ENCODE data around the gene UBQLNL. TPM values are rescaled to one million over a fixed set of nuclear protein-coding genes. Genes with fewer than 3 reads are reported as not detected.

Gene UBQLNL, protein sequence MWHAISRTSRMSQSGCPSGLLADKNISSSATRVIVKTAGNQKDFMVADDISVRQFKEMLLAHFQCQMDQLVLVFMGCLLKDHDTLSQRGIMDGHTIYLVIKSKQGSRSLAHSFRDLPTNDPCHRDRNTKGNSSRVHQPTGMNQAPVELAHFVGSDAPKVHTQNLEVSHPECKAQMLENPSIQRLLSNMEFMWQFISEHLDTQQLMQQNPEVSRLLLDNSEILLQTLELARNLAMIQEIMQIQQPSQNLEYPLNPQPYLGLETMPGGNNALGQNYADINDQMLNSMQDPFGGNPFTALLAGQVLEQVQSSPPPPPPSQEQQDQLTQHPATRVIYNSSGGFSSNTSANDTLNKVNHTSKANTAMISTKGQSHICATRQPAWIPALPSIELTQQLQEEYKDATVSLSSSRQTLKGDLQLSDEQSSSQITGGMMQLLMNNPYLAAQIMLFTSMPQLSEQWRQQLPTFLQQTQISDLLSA
- total RNA-seq = 0.07 TPM in 1 of 2 replicates, not detected in the other

DNA sequence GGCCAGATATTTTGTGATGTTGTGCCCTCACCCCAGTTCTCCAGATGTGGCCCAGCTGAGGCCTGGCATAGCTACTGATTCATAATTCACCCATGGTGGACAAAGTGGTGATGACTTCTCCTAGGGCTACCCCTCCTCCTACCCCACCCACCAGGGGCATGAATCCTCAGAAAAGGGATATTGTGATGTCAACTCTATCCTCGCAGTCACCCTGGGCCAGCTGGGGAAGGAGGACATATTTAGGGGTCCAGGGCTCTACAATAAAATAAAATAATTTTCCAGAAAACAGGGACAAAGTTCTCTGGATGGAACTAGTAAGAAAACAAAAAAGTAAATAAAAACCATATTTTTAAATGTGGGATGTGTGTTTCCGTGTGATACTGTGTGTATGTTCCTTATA lies at the start of gene UBQLNL:
Gene UBQLNL, minus strand, starts transcription at position 101 of the 400 bp plus-strand sequence. CDS start 258 bp downstream, outside the sequence.

DNA sequence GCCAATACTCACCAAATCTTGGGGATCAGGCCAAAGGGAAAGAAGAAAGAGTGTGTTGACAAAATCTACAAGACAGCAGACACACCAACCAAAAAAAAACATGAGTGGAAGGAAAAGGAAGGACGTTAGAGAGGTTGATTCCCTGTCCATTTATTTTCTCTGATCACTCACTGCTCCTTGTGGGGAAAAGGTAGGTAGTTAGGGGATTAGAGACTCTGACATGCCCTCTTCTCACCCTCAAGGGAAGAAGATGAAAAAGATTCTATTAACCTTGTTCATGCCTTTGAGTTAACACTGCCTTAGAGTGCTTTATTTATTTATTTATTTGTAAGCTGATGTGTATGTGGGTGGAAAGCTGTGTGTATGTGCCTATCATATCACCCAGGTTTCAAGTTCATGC lies 31.9 kb upstream of the UBQLNL start, which contains the start of gene OR52H1:
Gene OR52H1, minus strand, starts transcription at position 101 of the 400 bp plus-strand sequence. CDS start 3,035 bp downstream, outside the sequence.

DNA sequence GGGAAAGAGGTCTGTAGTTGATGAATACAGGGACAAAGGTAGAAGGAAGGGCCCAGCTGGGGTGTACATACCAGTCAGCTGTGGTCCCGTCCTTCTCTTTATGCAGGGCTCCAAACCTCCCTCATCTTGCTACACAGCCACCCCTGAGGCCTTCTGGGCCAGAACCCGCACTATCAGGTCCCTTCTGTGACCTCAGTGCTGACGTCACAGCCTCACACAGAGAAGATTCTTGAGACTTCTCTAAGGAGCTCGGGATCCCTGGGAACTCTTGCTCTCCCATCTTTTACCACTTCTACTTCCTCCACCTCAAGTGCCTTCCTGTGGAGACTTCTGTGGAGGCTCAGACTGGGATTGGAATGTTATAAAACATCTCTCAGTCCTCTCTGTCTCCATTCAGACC lies 6.7 kb downstream of the UBQLNL start, which contains the start of gene UBQLN3:
Gene UBQLN3, minus strand, starts transcription at position 155 of the 400 bp plus-strand sequence. CDS start 399 bp downstream, outside the sequence.

DNA sequence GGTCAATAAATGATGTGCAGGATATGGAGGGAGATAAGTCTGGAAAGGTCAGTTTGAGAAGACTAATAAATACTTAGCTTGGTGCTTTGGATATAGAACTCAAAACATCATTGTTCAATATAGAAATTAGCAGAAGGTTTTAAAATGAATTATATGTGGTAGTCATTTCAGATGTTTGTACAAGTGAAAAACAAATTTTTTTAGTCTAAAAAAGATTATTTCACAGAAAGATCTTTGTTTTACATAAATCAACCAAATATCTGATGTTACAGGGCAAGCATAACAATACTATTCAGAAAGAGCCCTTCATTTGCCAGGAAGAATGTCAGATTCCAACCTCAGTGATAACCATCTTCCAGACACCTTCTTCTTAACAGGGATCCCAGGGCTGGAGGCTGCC lies 28.1 kb downstream of the UBQLNL start, which contains the start of gene OR52D1:
Gene OR52D1, plus strand, starts transcription at position 301 of the 400 bp plus-strand sequence. Its CDS starts 22 bp downstream, at position 323.

Other genes starting within 250 kb of the UBQLNL start
- gene HBE1, start 246.8 kb downstream of the UBQLNL start, total RNA-seq = not detected in 2 replicates
- not detected in 2 replicates for gene OR51B4, start 214.8 kb downstream of the UBQLNL start, total RNA-seq
- not detected in 2 replicates for gene OR51B2, start 192.4 kb downstream of the UBQLNL start, total RNA-seq
- gene OR51B5, start 173.2 kb downstream of the UBQLNL start, total RNA-seq = not detected in 2 replicates
- gene OR51B6, start 165.2 kb downstream of the UBQLNL start, total RNA-seq = not detected in 2 replicates
- gene OR51M1, start 132.9 kb downstream of the UBQLNL start, total RNA-seq = not detected in 2 replicates
- not detected in 2 replicates for gene OR51Q1, start 94.6 kb downstream of the UBQLNL start, total RNA-seq
- not detected in 2 replicates for gene OR51I1, start 75.2 kb downstream of the UBQLNL start, total RNA-seq
- not detected in 2 replicates for gene OR51I2, start 67.4 kb downstream of the UBQLNL start, total RNA-seq
- not detected in 2 replicates for gene OR52D1, start 28.0 kb downstream of the UBQLNL start, total RNA-seq
- gene UBQLN3, start 6.7 kb downstream of the UBQLNL start, total RNA-seq = not detected in 2 replicates
- 0.22 TPM in 1 of 2 replicates, not detected in the other for gene OR52H1, start 31.8 kb upstream of the UBQLNL start, total RNA-seq
- gene OR52B6, start 64.2 kb upstream of the UBQLNL start, total RNA-seq = not detected in 2 replicates
- 0.66 and 2.6 TPM in 2 replicates for gene TRIM6, start 79.9 kb upstream of the UBQLNL start, total RNA-seq
- 8.0 and 10.6 TPM in 2 replicates for gene TRIM34, start 108.3 kb upstream of the UBQLNL start, total RNA-seq
- gene TRIM5, start 168.4 kb upstream of the UBQLNL start, total RNA-seq = 71.9 and 92.7 TPM in 2 replicates
- gene TRIM22, start 173.1 kb upstream of the UBQLNL start, total RNA-seq = 114 and 115 TPM in 2 replicates
- gene OR56B1, start 219.7 kb upstream of the UBQLNL start, total RNA-seq = not detected in 2 replicates
- gene OR52N4, start 237.5 kb upstream of the UBQLNL start, total RNA-seq = not detected in 2 replicates